ENCODE results near the gene SLC25A21.

The SLC25A21 gene

DNA sequence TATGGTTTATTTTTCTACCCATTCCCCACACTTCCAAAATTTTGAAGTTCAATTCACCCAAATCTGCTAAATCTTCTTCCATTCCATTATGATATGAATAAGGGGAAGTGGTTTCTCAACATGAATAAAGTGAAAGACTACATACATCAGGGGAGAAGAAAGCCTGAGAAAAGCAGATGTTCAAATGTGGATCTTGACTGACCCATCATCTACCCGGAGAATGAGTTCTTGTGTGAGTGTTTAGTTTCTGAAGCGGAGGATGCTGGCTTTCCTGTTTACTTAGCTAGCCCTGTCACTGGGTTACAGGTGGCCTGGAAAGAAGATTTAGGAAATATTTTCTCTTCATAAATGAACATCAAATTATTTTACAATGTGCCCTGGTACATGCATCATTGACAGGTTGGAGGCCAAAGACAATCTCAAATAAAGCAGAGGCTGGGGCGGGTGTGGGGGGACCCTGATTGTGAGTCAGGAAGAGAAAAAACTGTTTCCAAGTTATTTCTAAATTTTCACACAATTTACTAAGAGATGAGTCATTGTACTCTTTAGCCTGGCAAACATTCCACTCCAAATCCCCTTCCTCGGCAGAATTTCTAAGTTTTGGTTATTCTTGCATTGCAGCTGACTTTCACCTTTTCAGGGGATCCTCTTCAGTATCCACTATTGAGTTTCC is 135.6 kb downstream of the SLC25A21 start:
- no peaks in the 10 kb centered on the region for H3K27me3 ChIP-seq (replicated peaks; ENCODE audit: control insufficient read depth, insufficient read depth, low read length, poor library complexity, severe bottlenecking)
- no peaks in the 10 kb centered on the region for H3K4me1 ChIP-seq (ENCODE audit: control insufficient read depth, insufficient read depth, low read length, poor library complexity, severe bottlenecking)
- no peak for DNase-seq
- no peaks in the 10 kb centered on the region for H3K36me3 ChIP-seq (ENCODE audit: control insufficient read depth, insufficient read depth, low read length)
- no peaks in the 10 kb centered on the region for H3K9me3 ChIP-seq (ENCODE audit: control insufficient read depth, low read length)
- H3K27ac ChIP-seq (ENCODE audit: insufficient read depth, low read length, poor library complexity, severe bottlenecking) = no peak overlapping the region
- no peak overlapping the region for H3K4me3 ChIP-seq (ENCODE audit: insufficient read depth, low read depth, low read length, poor library complexity, severe bottlenecking)

DNA sequence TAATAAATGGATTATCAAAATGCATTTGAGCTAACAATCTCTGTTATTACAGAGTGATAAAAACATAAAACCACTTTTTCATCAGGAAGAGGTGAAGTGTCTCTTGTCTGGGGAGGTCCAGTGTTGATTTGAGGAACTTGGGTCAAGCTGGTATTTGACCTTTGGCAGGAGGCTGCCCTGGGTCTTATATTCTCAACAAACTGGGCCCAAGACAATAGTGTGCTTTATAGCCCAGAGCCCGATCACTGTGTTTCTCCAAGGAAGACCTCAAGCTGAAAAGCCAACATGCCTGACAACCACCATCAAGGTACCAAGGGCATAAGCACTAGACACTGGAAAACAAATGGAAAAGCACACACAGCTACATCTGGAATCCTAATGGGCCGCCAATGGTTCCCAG is 137.0 kb downstream of the SLC25A21 start:
- Histone ChIP-seq H3K27me3 (replicated peaks; ENCODE audit: control insufficient read depth, insufficient read depth, low read length, poor library complexity, severe bottlenecking) (no peaks in the 10 kb centered on the region), H3K36me3 (ENCODE audit: control insufficient read depth, insufficient read depth, low read length) (no peaks in the 10 kb centered on the region), H3K9me3 (ENCODE audit: control insufficient read depth, low read length) (no peaks in the 10 kb centered on the region), H3K4me3 (ENCODE audit: insufficient read depth, low read depth, low read length, poor library complexity, severe bottlenecking) (no peak overlapping the region), H3K4me1 (ENCODE audit: control insufficient read depth, insufficient read depth, low read length, poor library complexity, severe bottlenecking) (no peaks in the 10 kb centered on the region), H3K27ac (ENCODE audit: insufficient read depth, low read length, poor library complexity, severe bottlenecking) (no peak overlapping the region)
- no peak for DNase-seq

- Histone ChIP-seq H3K27me3 (replicated peaks; ENCODE audit: control insufficient read depth, insufficient read depth, low read length, poor library complexity, severe bottlenecking) (no peaks in the 10 kb centered on the region), H3K9me3 (ENCODE audit: control insufficient read depth, low read length) (no peaks in the 10 kb centered on the region), H3K36me3 (ENCODE audit: control insufficient read depth, insufficient read depth, low read length) (no peaks in the 10 kb centered on the region), H3K4me3 (ENCODE audit: insufficient read depth, low read depth, low read length, poor library complexity, severe bottlenecking) (no peak overlapping the region), H3K4me1 (ENCODE audit: control insufficient read depth, insufficient read depth, low read length, poor library complexity, severe bottlenecking) (no peaks in the 10 kb centered on the region), H3K27ac (ENCODE audit: insufficient read depth, low read length, poor library complexity, severe bottlenecking) (no peak overlapping the region)
- no peak for DNase-seq
These were observed 137.8 kb downstream of the SLC25A21 start for GRCh38 chr14:37034410-37035285.

DNA sequence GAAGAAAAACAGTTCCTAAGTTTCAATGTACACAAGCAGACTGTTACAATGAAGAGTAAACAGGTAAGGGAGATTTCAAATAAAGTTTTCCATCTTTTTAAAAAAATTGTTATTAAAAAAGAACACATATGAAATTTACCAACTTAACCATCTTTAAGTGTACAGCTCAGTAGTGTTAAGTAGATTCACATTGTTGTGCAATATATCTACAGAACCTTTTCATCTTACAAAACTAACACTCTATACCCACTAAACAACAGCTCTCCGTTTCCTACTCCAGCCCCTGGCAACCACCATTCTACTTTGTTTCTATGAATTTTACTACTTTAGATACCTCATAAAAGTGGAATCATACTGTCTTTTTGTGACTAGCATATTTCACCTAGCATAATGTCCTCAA is 139.5 kb downstream of the SLC25A21 start:
- H3K9me3 ChIP-seq (ENCODE audit: control insufficient read depth, low read length) = no peaks in the 10 kb centered on the region
- DNase-seq = no peak
- H3K4me3 ChIP-seq (ENCODE audit: insufficient read depth, low read depth, low read length, poor library complexity, severe bottlenecking) = no peak overlapping the region
- H3K4me1 ChIP-seq (ENCODE audit: control insufficient read depth, insufficient read depth, low read length, poor library complexity, severe bottlenecking) = no peaks in the 10 kb centered on the region
- H3K27me3 ChIP-seq (replicated peaks; ENCODE audit: control insufficient read depth, insufficient read depth, low read length, poor library complexity, severe bottlenecking) = no peaks in the 10 kb centered on the region
- no peaks in the 10 kb centered on the region for H3K36me3 ChIP-seq (ENCODE audit: control insufficient read depth, insufficient read depth, low read length)
- no peak overlapping the region for H3K27ac ChIP-seq (ENCODE audit: insufficient read depth, low read length, poor library complexity, severe bottlenecking)

- Histone ChIP-seq H3K9me3 (ENCODE audit: control insufficient read depth, low read length) (no peaks in the 10 kb centered on the region), H3K27me3 (replicated peaks; ENCODE audit: control insufficient read depth, insufficient read depth, low read length, poor library complexity, severe bottlenecking) (no peaks in the 10 kb centered on the region), H3K27ac (ENCODE audit: insufficient read depth, low read length, poor library complexity, severe bottlenecking) (no peak overlapping the region), H3K4me1 (ENCODE audit: control insufficient read depth, insufficient read depth, low read length, poor library complexity, severe bottlenecking) (no peaks in the 10 kb centered on the region), H3K36me3 (ENCODE audit: control insufficient read depth, insufficient read depth, low read length) (no peaks in the 10 kb centered on the region), H3K4me3 (ENCODE audit: insufficient read depth, low read depth, low read length, poor library complexity, severe bottlenecking) (no peak overlapping the region)
- no peak for DNase-seq
These were observed 145.1 kb downstream of the SLC25A21 start for GRCh38 chr14:37027188-37027824.

DNA sequence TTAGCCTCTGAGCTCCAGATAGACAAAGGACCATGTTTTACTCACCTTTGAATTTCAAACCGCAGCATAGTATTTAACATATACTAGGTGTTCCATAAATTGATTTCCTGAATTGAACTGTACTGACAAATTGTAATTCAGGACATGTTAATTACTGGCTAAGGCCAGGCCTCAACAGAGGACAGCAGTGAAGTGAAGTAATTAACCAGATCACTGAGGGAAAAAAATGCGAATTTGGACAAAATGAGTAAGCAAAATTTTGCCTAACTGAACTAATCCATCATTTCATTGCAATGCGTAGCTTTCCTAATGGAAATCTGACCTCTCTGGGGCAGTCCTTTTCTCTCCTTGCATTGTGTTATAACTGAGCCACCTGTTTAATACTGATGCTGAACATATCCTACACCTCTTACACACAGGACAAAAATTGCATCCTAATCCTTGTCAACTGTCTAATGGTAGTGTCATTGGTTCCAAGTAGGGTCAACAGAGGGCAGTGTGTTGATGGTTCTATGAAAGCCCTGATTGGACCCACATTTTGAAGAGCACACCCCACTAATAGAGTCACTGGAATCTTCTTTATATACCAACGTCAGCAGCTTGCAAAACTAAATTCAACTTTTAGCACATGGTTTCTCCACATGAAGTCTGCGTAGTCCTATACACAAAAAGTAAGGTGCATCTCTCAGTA is 148.4 kb downstream of the SLC25A21 start:
- no peaks in the 10 kb centered on the region for H3K9me3 ChIP-seq (ENCODE audit: control insufficient read depth, low read length)
- H3K36me3 ChIP-seq (ENCODE audit: control insufficient read depth, insufficient read depth, low read length) = no peaks in the 10 kb centered on the region
- H3K27ac ChIP-seq (ENCODE audit: insufficient read depth, low read length, poor library complexity, severe bottlenecking) = no peak overlapping the region
- no peaks in the 10 kb centered on the region for H3K4me1 ChIP-seq (ENCODE audit: control insufficient read depth, insufficient read depth, low read length, poor library complexity, severe bottlenecking)
- DNase-seq = no peak
- no peaks in the 10 kb centered on the region for H3K27me3 ChIP-seq (replicated peaks; ENCODE audit: control insufficient read depth, insufficient read depth, low read length, poor library complexity, severe bottlenecking)
- H3K4me3 ChIP-seq (ENCODE audit: insufficient read depth, low read depth, low read length, poor library complexity, severe bottlenecking) = no peak overlapping the region

DNA sequence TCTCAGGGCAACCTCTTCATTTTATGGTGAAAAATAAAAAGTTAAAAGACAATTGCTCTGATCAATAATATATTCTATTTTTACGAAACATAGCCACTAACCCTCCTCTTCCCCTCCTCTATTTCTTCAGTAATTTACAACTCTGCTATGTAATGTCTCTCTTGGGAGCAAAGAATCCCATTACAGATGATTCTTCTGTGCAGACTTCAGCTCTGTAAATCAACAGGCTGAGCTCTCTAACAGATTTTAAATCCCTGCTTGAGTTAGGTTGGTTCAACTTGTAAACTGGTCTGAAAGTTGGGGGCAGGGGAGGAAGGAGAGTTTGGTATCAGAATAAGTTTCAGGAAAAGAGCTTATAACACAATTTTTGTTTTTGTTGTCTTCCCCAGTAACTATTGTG is 151.0 kb downstream of the SLC25A21 start:
- H3K4me3 ChIP-seq (ENCODE audit: insufficient read depth, low read depth, low read length, poor library complexity, severe bottlenecking) = no peak overlapping the region
- no peaks in the 10 kb centered on the region for H3K9me3 ChIP-seq (ENCODE audit: control insufficient read depth, low read length)
- DNase-seq = no peak
- H3K27ac ChIP-seq (ENCODE audit: insufficient read depth, low read length, poor library complexity, severe bottlenecking) = no peak overlapping the region
- H3K27me3 ChIP-seq (replicated peaks; ENCODE audit: control insufficient read depth, insufficient read depth, low read length, poor library complexity, severe bottlenecking) = no peaks in the 10 kb centered on the region
- no peaks in the 10 kb centered on the region for H3K36me3 ChIP-seq (ENCODE audit: control insufficient read depth, insufficient read depth, low read length)
- no peaks in the 10 kb centered on the region for H3K4me1 ChIP-seq (ENCODE audit: control insufficient read depth, insufficient read depth, low read length, poor library complexity, severe bottlenecking)

DNA sequence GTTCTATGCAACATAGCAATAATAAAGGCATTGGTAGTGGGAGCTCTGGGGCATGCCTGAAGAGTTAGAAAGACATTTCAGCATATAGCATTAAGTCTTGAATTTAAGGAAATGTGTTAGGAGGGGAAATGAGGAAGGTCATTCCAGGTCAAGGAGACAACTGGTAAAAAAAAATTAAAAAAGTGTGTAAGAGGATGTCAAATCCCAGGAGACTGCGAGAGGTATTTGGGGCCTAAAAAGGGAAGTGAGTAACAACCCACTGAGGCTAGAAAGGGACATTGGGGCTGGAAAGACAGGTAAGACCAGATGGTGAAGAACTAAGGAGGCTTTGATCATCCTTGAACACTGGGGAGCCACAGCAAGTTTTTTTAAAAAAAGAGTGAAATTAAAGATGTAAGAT is 152.9 kb downstream of the SLC25A21 start:
- no peak overlapping the region for H3K4me3 ChIP-seq (ENCODE audit: insufficient read depth, low read depth, low read length, poor library complexity, severe bottlenecking)
- no peak for DNase-seq
- no peaks in the 10 kb centered on the region for H3K36me3 ChIP-seq (ENCODE audit: control insufficient read depth, insufficient read depth, low read length)
- H3K27me3 ChIP-seq (replicated peaks; ENCODE audit: control insufficient read depth, insufficient read depth, low read length, poor library complexity, severe bottlenecking) = no peaks in the 10 kb centered on the region
- no peak overlapping the region for H3K27ac ChIP-seq (ENCODE audit: insufficient read depth, low read length, poor library complexity, severe bottlenecking)
- no peaks in the 10 kb centered on the region for H3K9me3 ChIP-seq (ENCODE audit: control insufficient read depth, low read length)
- no peaks in the 10 kb centered on the region for H3K4me1 ChIP-seq (ENCODE audit: control insufficient read depth, insufficient read depth, low read length, poor library complexity, severe bottlenecking)

- Histone ChIP-seq H3K4me3 (ENCODE audit: insufficient read depth, low read depth, low read length, poor library complexity, severe bottlenecking) (no peak overlapping the region), H3K9me3 (ENCODE audit: control insufficient read depth, low read length) (no peaks in the 10 kb centered on the region), H3K27me3 (replicated peaks; ENCODE audit: control insufficient read depth, insufficient read depth, low read length, poor library complexity, severe bottlenecking) (no peaks in the 10 kb centered on the region), H3K4me1 (ENCODE audit: control insufficient read depth, insufficient read depth, low read length, poor library complexity, severe bottlenecking) (no peaks in the 10 kb centered on the region), H3K36me3 (ENCODE audit: control insufficient read depth, insufficient read depth, low read length) (no peaks in the 10 kb centered on the region), H3K27ac (ENCODE audit: insufficient read depth, low read length, poor library complexity, severe bottlenecking) (no peak overlapping the region)
- no peak for DNase-seq
These were observed 153.7 kb downstream of the SLC25A21 start for GRCh38 chr14:37018571-37019240.

Measured in effector memory CD4-positive, alpha-beta T cell (primary cell).